SK-N-SH treated with all-trans-retinoic acid at 6 μM for 48 hours (cell line): ENCODE results near the gene LRCH1.

ENCODE experiments used
- TOX ChIP-seq: fragments of 250-450 bp; sonication (Bioruptor Pico); IDR thresholded peaks from 2 replicates; pipeline ENCODE4 v1.8.0; 2021; ENCODE audit warnings: mild to moderate bottlenecking, moderate library complexity, borderline replicate concordance
- TF ChIP-seq, protein P1 (sequence below): fragments of 250-450 bp; sonication (Bioruptor Pico); IDR thresholded peaks from 2 replicates; pipeline ENCODE4 v1.8.0; 2020; ENCODE audit warnings: mild to moderate bottlenecking, moderate library complexity, borderline replicate concordance

- no peak for TF ChIP-seq TOX (CRISPR knock-in tag)
- TF ChIP-seq, protein P1, sequence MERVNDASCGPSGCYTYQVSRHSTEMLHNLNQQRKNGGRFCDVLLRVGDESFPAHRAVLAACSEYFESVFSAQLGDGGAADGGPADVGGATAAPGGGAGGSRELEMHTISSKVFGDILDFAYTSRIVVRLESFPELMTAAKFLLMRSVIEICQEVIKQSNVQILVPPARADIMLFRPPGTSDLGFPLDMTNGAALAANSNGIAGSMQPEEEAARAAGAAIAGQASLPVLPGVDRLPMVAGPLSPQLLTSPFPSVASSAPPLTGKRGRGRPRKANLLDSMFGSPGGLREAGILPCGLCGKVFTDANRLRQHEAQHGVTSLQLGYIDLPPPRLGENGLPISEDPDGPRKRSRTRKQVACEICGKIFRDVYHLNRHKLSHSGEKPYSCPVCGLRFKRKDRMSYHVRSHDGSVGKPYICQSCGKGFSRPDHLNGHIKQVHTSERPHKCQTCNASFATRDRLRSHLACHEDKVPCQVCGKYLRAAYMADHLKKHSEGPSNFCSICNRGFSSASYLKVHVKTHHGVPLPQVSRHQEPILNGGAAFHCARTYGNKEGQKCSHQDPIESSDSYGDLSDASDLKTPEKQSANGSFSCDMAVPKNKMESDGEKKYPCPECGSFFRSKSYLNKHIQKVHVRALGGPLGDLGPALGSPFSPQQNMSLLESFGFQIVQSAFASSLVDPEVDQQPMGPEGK (CRISPR knock-in tag): no peak
These were observed 168.1 kb downstream of the LRCH1 start for GRCh38 chr13:46721054-46721453.
